NT2/D1 (cell line): ENCODE measurements around the gene ZNF428.

Experiments
- SUZ12 ChIP-seq: IDR thresholded peaks from 2 replicates; pipeline ENCODE4 v1.6.1; 2011; ENCODE audit not compliant: insufficient read length, insufficient read depth; ENCODE audit errors: extremely low read depth
- YY1 ChIP-seq: IDR thresholded peaks from 2 replicates; pipeline ENCODE4 v1.6.1; 2011; ENCODE audit not compliant: insufficient read length, insufficient read depth
- ZNF274 ChIP-seq: IDR thresholded peaks from 2 replicates; pipeline ENCODE4 v1.6.1; 2011; ENCODE audit warnings: mild to moderate bottlenecking, low read depth, low read length

GRCh38 chr19:43595999-43596841 is 23.2 kb downstream of the ZNF428 start, which contains the start of the genes IRGQ and ZNF576:
- TF ChIP-seq ZNF274, result no peak
- TF ChIP-seq YY1, result no peak
- no peak for TF ChIP-seq SUZ12
